GM19043 (cell line): ENCODE measurements around the gene PDILT.
"Not testable (repeated sequence)": the region's sequence is repeated elsewhere in the genome, so short reads cannot be mapped to it uniquely, and the experiment has no call there.

Experiments
- ATAC-seq: cut with Tn5 transposase; IDR thresholded peaks from one replicate; pipeline ENCODE4 v1.9.1; 2021; ENCODE audit warnings: low read depth; ENCODE audit not compliant: unreplicated experiment

The PDILT gene

GRCh38 chr16:20326321-20326720 is 78.2 kb downstream of the PDILT start:
- no peak for ATAC-seq

- no peak for ATAC-seq
Observed at GRCh38 chr16:20325005-20325404, 79.5 kb downstream of the PDILT start.

- ATAC-seq, result no peak
Observed at GRCh38 chr16:20323591-20324117, 80.9 kb downstream of the PDILT start.

GRCh38 chr16:20322696-20323095 is 81.8 kb downstream of the PDILT start:
- no peak for ATAC-seq

GRCh38 chr16:20321671-20322070 is 82.9 kb downstream of the PDILT start:
- no peak for ATAC-seq

- not testable (repeated sequence) for ATAC-seq
Observed at GRCh38 chr16:20321051-20321450, 83.5 kb downstream of the PDILT start.

- no peak for ATAC-seq
Observed at GRCh38 chr16:20320592-20320991, 83.9 kb downstream of the PDILT start.

GRCh38 chr16:20320178-20320577 is 84.4 kb downstream of the PDILT start:
- ATAC-seq, result no peak

GRCh38 chr16:20319406-20319805 is 85.1 kb downstream of the PDILT start:
- ATAC-seq, result no peak

- ATAC-seq, result no peak
Observed at GRCh38 chr16:20318437-20318836, 86.1 kb downstream of the PDILT start.

GRCh38 chr16:20318006-20318405 is 86.5 kb downstream of the PDILT start:
- no peak for ATAC-seq

- ATAC-seq, result no peak
Observed at GRCh38 chr16:20317117-20317516, 87.4 kb downstream of the PDILT start.

GRCh38 chr16:20316715-20317114 is 87.8 kb downstream of the PDILT start:
- ATAC-seq, result no peak

- ATAC-seq, result no peak
Observed at GRCh38 chr16:20315764-20316163, 88.8 kb downstream of the PDILT start.

- ATAC-seq, result no peak
Observed at GRCh38 chr16:20314575-20314974, 90.0 kb downstream of the PDILT start.

GRCh38 chr16:20313741-20314140 is 90.8 kb downstream of the PDILT start:
- ATAC-seq, result no peak

GRCh38 chr16:20312536-20313095 is 91.9 kb downstream of the PDILT start:
- ATAC-seq, result not testable (repeated sequence)

- ATAC-seq, result no peak
Observed at GRCh38 chr16:20311548-20311947, 93.0 kb downstream of the PDILT start.

- ATAC-seq, result no peak
Observed at GRCh38 chr16:20310421-20311395, 93.8 kb downstream of the PDILT start.

- ATAC-seq, result no peak
Observed at GRCh38 chr16:20309786-20310185, 94.8 kb downstream of the PDILT start.
